ENCODE results near the gene SP2.
A peak's percentile ranks its signal among the peaks of the same experiment; 100 is the strongest.

SP2 gene

GRCh38 chr17:47942568-47942967 is 46.5 kb downstream of the SP2 start:
- Mint-ChIP-seq H3K4me3 (peak overlapping the region; percentile 95), H3K27me3 (no peaks in the 10 kb centered on the region), H3K27ac (peak overlapping the region; percentile 87), H3K36me3 (peaks cover 11% of the 10 kb centered on the region), H3K9me3 (no peaks in the 10 kb centered on the region), H3K4me1 (peaks cover 57% of the 10 kb centered on the region)

- peak overlapping the region; percentile 56 for H3K27ac Mint-ChIP-seq
- peak overlapping the region; percentile 55 for H3K4me3 Mint-ChIP-seq
- no peaks in the 10 kb centered on the region for H3K27me3 Mint-ChIP-seq
- H3K4me1 Mint-ChIP-seq: peaks cover 72% of the 10 kb centered on the region
- H3K36me3 Mint-ChIP-seq: peaks cover 11% of the 10 kb centered on the region
- H3K9me3 Mint-ChIP-seq: no peaks in the 10 kb centered on the region
Observed at GRCh38 chr17:47945080-47945479, 49.0 kb downstream of the SP2 start.

GRCh38 chr17:47945529-47946508 is 49.8 kb downstream of the SP2 start:
- no peak overlapping the region for H3K27ac Mint-ChIP-seq
- no peaks in the 10 kb centered on the region for H3K27me3 Mint-ChIP-seq
- peaks cover 74% of the 10 kb centered on the region for H3K4me1 Mint-ChIP-seq
- H3K4me3 Mint-ChIP-seq: peak overlapping the region; percentile 12
- H3K9me3 Mint-ChIP-seq: no peaks in the 10 kb centered on the region
- peaks cover 11% of the 10 kb centered on the region for H3K36me3 Mint-ChIP-seq

- Mint-ChIP-seq H3K4me1 (peaks cover 68% of the 10 kb centered on the region), H3K27ac (no peak overlapping the region), H3K36me3 (peaks cover 11% of the 10 kb centered on the region), H3K4me3 (no peak overlapping the region), H3K9me3 (no peaks in the 10 kb centered on the region), H3K27me3 (no peaks in the 10 kb centered on the region)
Observed at GRCh38 chr17:47946516-47946915, 50.5 kb downstream of the SP2 start.

GRCh38 chr17:47946929-47947397 is 50.9 kb downstream of the SP2 start:
- peaks cover 67% of the 10 kb centered on the region for H3K4me1 Mint-ChIP-seq
- H3K27me3 Mint-ChIP-seq: no peaks in the 10 kb centered on the region
- peaks cover 11% of the 10 kb centered on the region for H3K36me3 Mint-ChIP-seq
- peak overlapping the region; percentile 5 for H3K27ac Mint-ChIP-seq
- H3K9me3 Mint-ChIP-seq: no peaks in the 10 kb centered on the region
- H3K4me3 Mint-ChIP-seq: no peak overlapping the region

- Mint-ChIP-seq H3K27ac (no peak overlapping the region), H3K4me3 (no peak overlapping the region), H3K4me1 (peaks cover 49% of the 10 kb centered on the region), H3K36me3 (peaks cover 6% of the 10 kb centered on the region), H3K9me3 (no peaks in the 10 kb centered on the region), H3K27me3 (no peaks in the 10 kb centered on the region)
Observed at GRCh38 chr17:47948706-47949196, 52.7 kb downstream of the SP2 start.

- no peaks in the 10 kb centered on the region for H3K9me3 Mint-ChIP-seq
- peak overlapping the region; percentile 20 for H3K27ac Mint-ChIP-seq
- H3K36me3 Mint-ChIP-seq: peaks cover 6% of the 10 kb centered on the region
- H3K4me1 Mint-ChIP-seq: peaks cover 46% of the 10 kb centered on the region
- peak overlapping the region; percentile 60 for H3K4me3 Mint-ChIP-seq
- H3K27me3 Mint-ChIP-seq: no peaks in the 10 kb centered on the region
Observed at GRCh38 chr17:47949197-47949759, 53.2 kb downstream of the SP2 start.

- Mint-ChIP-seq H3K4me3 (peak overlapping the region; percentile 34), H3K9me3 (no peaks in the 10 kb centered on the region), H3K27ac (no peak overlapping the region), H3K4me1 (peaks cover 40% of the 10 kb centered on the region), H3K36me3 (peaks cover 5% of the 10 kb centered on the region), H3K27me3 (no peaks in the 10 kb centered on the region)
Observed at GRCh38 chr17:47949946-47950345, 53.9 kb downstream of the SP2 start.

GRCh38 chr17:47950448-47950847 is 54.4 kb downstream of the SP2 start:
- Mint-ChIP-seq H3K4me1 (peaks cover 35% of the 10 kb centered on the region), H3K36me3 (peaks cover 4% of the 10 kb centered on the region), H3K4me3 (no peak overlapping the region)

GRCh38 chr17:47952171-47953021 is 56.4 kb downstream of the SP2 start:
- Mint-ChIP-seq H3K27me3 (no peaks in the 10 kb centered on the region), H3K27ac (peak overlapping the region; percentile 77), H3K9me3 (no peaks in the 10 kb centered on the region), H3K4me1 (peaks cover 19% of the 10 kb centered on the region), H3K36me3 (peaks cover 2% of the 10 kb centered on the region), H3K4me3 (no peak overlapping the region)

More at GRCh38 chr17:47950448-47950847, 54.4 kb downstream of the SP2 start:
- Mint-ChIP-seq H3K27ac (no peak overlapping the region), H3K9me3 (no peaks in the 10 kb centered on the region), H3K27me3 (no peaks in the 10 kb centered on the region)

GRCh38 chr17:47953909-47954308 is 57.9 kb downstream of the SP2 start:
- no peaks in the 10 kb centered on the region for H3K27me3 Mint-ChIP-seq
- H3K9me3 Mint-ChIP-seq: no peaks in the 10 kb centered on the region
- peaks cover 2% of the 10 kb centered on the region for H3K36me3 Mint-ChIP-seq
- H3K4me3 Mint-ChIP-seq: no peak overlapping the region
- no peak overlapping the region for H3K27ac Mint-ChIP-seq
- H3K4me1 Mint-ChIP-seq: peaks cover 15% of the 10 kb centered on the region

GRCh38 chr17:47955497-47956461 is 59.7 kb downstream of the SP2 start:
- no peak overlapping the region for H3K27ac Mint-ChIP-seq
- H3K27me3 Mint-ChIP-seq: no peaks in the 10 kb centered on the region
- peaks cover 2% of the 10 kb centered on the region for H3K36me3 Mint-ChIP-seq
- no peaks in the 10 kb centered on the region for H3K4me1 Mint-ChIP-seq
- no peak overlapping the region for H3K4me3 Mint-ChIP-seq
- no peaks in the 10 kb centered on the region for H3K9me3 Mint-ChIP-seq

- no peaks in the 10 kb centered on the region for H3K4me1 Mint-ChIP-seq
- no peaks in the 10 kb centered on the region for H3K27me3 Mint-ChIP-seq
- H3K9me3 Mint-ChIP-seq: no peaks in the 10 kb centered on the region
Observed at GRCh38 chr17:47956791-47957590, 61.0 kb downstream of the SP2 start.

More at GRCh38 chr17:47956791-47957590, 61.0 kb downstream of the SP2 start:
- Mint-ChIP-seq H3K4me3 (no peak overlapping the region), H3K27ac (no peak overlapping the region), H3K36me3 (peaks cover 2% of the 10 kb centered on the region)
